ENCODE results near the gene RNF168.

RNF168 gene

GRCh38 chr3:196541684-196542445 is 38.3 kb upstream of the RNF168 start:
- DNase-seq (ENCODE audit: extremely low spot score), result no peak
- POLR2A ChIA-PET, result no interaction called here
- no peak for TF ChIP-seq HDGF (IDR thresholded peaks at IDR 0.05; ENCODE audit: borderline replicate concordance)
- no peak for TF ChIP-seq L3MBTL2 (conservative IDR thresholded peaks at IDR 0.05)
- TF ChIP-seq SUZ12 (IDR thresholded peaks at IDR 0.05), result no peak
- no peak for TF ChIP-seq NFRKB (IDR thresholded peaks at IDR 0.05)
- no peak for TF ChIP-seq LEF1 (IDR thresholded peaks at IDR 0.05; ENCODE audit: borderline replicate concordance)
- TF ChIP-seq CTBP1 (IDR thresholded peaks at IDR 0.05; ENCODE audit: borderline replicate concordance), result no peak
- TF ChIP-seq ARNT (IDR thresholded peaks at IDR 0.05), result no peak
- TF ChIP-seq BHLHE40 (IDR thresholded peaks at IDR 0.05; ENCODE audit: borderline replicate concordance), result no peak
- TF ChIP-seq PKNOX1 (IDR thresholded peaks at IDR 0.05), result no peak
- TF ChIP-seq FOXA1 (IDR thresholded peaks at IDR 0.05), result no peak
- no peak for TF ChIP-seq SP1 (IDR thresholded peaks at IDR 0.05)
- no peak for TF ChIP-seq FOXK2 (IDR thresholded peaks at IDR 0.05)
- TF ChIP-seq FOXM1 (IDR thresholded peaks at IDR 0.05; ENCODE audit: borderline replicate concordance), result no peak
- CTCF ChIA-PET, result no interaction called here

- ChIA-PET CTCF (no interaction called here), POLR2A (no interaction called here)
- DNase-seq (ENCODE audit: extremely low spot score), result peak; percentile 8
- TF ChIP-seq LEF1 (IDR thresholded peaks at IDR 0.05; ENCODE audit: borderline replicate concordance), result no peak
- TF ChIP-seq PKNOX1 (IDR thresholded peaks at IDR 0.05), result peak; percentile 92
Observed at GRCh38 chr3:196537319-196537984, 33.9 kb upstream of the RNF168 start.

- TF ChIP-seq L3MBTL2 (conservative IDR thresholded peaks at IDR 0.05), result no peak
- TF ChIP-seq BHLHE40 (IDR thresholded peaks at IDR 0.05; ENCODE audit: borderline replicate concordance), result no peak
- no peak for TF ChIP-seq FOXA1 (IDR thresholded peaks at IDR 0.05)
- no peak for TF ChIP-seq SP1 (IDR thresholded peaks at IDR 0.05)
- TF ChIP-seq CTBP1 (IDR thresholded peaks at IDR 0.05; ENCODE audit: borderline replicate concordance), result no peak
- TF ChIP-seq FOXM1 (IDR thresholded peaks at IDR 0.05; ENCODE audit: borderline replicate concordance), result no peak
- no peak for TF ChIP-seq SUZ12 (IDR thresholded peaks at IDR 0.05)
- TF ChIP-seq PKNOX1 (IDR thresholded peaks at IDR 0.05), result no peak
- no peak for TF ChIP-seq TARDBP (IDR thresholded peaks at IDR 0.05)
- TF ChIP-seq LEF1 (IDR thresholded peaks at IDR 0.05; ENCODE audit: borderline replicate concordance), result no peak
- TF ChIP-seq ELF4 (IDR thresholded peaks at IDR 0.05), result no peak
- TF ChIP-seq NFRKB (IDR thresholded peaks at IDR 0.05), result no peak
- no peak for TF ChIP-seq FOXK2 (IDR thresholded peaks at IDR 0.05)
- no peak for TF ChIP-seq ARNT (IDR thresholded peaks at IDR 0.05)
- no peak for TF ChIP-seq HDGF (IDR thresholded peaks at IDR 0.05; ENCODE audit: borderline replicate concordance)
- ChIA-PET CTCF (no interaction called here), POLR2A (no interaction called here)
- DNase-seq (ENCODE audit: extremely low spot score), result peak; percentile 8
Observed at GRCh38 chr3:196533260-196533681, 29.7 kb upstream of the RNF168 start.

- ChIA-PET POLR2A (no interaction called here), CTCF (no interaction called here)
- DNase-seq (ENCODE audit: extremely low spot score), result no peak
- TF ChIP-seq BHLHE40 (IDR thresholded peaks at IDR 0.05; ENCODE audit: borderline replicate concordance) (no peak), FOXK2 (IDR thresholded peaks at IDR 0.05) (no peak), ELF4 (IDR thresholded peaks at IDR 0.05) (no peak)
Observed at GRCh38 chr3:196531418-196531817, 27.9 kb upstream of the RNF168 start.

GRCh38 chr3:196528639-196529233 is 25.2 kb upstream of the RNF168 start:
- DNase-seq (ENCODE audit: extremely low spot score), result no peak
- ChIA-PET POLR2A (no interaction called here), CTCF (no interaction called here)
- no peak for TF ChIP-seq FOXK2 (IDR thresholded peaks at IDR 0.05)
- no peak for TF ChIP-seq SUZ12 (IDR thresholded peaks at IDR 0.05)
- TF ChIP-seq BHLHE40 (IDR thresholded peaks at IDR 0.05; ENCODE audit: borderline replicate concordance), result no peak
- TF ChIP-seq LEF1 (IDR thresholded peaks at IDR 0.05; ENCODE audit: borderline replicate concordance), result no peak
- no peak for TF ChIP-seq ARNT (IDR thresholded peaks at IDR 0.05)
- TF ChIP-seq L3MBTL2 (conservative IDR thresholded peaks at IDR 0.05), result no peak
- TF ChIP-seq ELF4 (IDR thresholded peaks at IDR 0.05), result no peak
- TF ChIP-seq HDGF (IDR thresholded peaks at IDR 0.05; ENCODE audit: borderline replicate concordance), result no peak
- TF ChIP-seq TARDBP (IDR thresholded peaks at IDR 0.05), result no peak
- no peak for TF ChIP-seq CTBP1 (IDR thresholded peaks at IDR 0.05; ENCODE audit: borderline replicate concordance)
- no peak for TF ChIP-seq ZNF384 (IDR thresholded peaks at IDR 0.05)
- TF ChIP-seq PKNOX1 (IDR thresholded peaks at IDR 0.05), result no peak
- no peak for TF ChIP-seq FOXM1 (IDR thresholded peaks at IDR 0.05; ENCODE audit: borderline replicate concordance)
- no peak for TF ChIP-seq SP1 (IDR thresholded peaks at IDR 0.05)
- TF ChIP-seq FOXA1 (IDR thresholded peaks at IDR 0.05), result no peak
- TF ChIP-seq NFRKB (IDR thresholded peaks at IDR 0.05), result no peak
